Stimulated activated CD4-positive, alpha-beta T cell treated with anti-CD3 and anti-CD28 coated beads, TNF-alpha, amount 100 ng/mL, for 4 hours (primary cell): ENCODE results near the gene CLPSL1.

Experiments
- DNase-seq, 3 experiments: peaks; one replicate each; pipeline ENCODE4 v3.0.0-alpha.2; 2020; ENCODE audit warnings: low read depth in 3 of 3

The CLPSL1 gene

DNA sequence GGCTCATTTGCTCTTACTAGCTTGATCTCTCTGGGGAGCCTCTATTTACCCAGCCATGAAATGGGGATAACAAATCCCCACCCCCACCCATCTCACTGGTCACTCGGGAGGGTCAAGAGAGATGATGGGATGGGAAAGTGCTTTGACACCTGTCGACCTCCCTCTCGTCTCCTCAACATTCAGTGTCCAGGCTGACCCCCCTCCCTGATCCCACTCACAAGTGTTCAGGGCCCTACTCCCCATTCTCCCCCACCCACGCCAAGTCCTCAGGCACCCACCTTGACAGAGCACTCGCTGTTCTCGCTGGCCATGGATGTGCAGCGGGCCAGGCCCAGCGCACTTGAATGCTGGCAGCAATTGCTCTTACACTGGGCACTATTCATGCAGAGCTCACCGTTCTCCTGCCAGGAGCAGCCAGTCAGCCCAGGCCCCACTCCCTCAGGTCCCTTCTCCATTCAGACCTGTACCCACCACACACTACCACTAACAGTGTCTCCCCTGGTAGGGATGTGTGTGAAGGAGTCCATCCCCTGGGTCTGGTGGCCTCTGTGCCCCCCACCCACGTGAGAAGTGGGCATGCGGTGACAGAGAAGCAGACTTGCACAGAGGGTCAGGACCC, 14.7 kb downstream of the CLPSL1 start:
- DNase-seq, result no peak

DNA sequence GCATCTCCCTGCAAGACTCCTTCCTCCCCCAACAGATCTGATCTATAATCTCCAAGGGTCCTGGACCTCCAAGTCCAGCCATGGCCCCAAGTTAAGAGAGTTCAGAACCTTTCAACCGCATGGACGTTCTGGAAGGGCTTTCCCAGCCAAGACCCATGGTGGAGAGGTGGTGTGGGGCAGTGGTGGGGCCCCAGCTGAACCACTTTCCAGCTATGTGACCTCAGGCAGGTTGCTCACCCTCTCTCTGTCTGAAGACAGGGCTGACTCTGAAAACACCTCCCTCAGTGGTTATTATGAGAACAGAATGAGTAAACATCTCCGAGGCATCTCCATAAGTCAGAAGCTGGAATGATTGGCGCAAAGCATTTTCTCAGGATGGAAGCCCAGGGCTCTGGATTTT, 15.4 kb downstream of the CLPSL1 start:
- DNase-seq, result no peak

DNA sequence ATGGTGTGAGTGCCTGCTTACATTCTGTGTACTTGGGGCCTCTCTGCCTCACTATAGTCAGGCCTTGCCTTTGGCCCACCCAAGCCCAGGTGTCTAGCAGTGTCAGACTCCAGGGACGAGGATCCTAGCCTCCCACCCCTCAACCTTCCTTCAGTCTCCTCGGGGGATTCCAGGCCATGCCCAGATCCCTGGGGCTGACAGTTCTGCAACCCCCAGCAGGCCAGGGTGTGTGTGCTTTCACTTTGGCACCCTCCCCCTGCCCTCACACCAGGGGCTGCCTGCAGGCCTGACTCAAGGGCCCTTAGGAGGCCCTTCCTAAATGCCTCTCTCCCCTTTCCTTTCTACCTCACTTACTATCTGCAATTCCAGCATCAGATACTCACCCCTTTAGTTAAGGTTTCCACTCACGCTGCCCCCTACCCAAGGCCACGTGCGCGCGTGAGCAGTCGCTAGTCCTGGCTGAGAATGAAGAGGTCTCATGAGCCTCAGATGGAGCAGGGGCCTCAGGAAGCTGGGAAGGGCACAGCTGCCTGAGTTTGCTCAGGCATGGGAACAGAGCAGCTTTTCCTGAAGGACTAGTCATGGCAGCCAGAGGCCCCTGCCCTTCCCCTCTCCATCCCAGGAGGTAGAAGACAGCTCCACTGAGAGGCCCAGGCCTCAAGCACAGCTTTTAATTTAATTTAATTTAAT, 17.2 kb downstream of the CLPSL1 start:
- DNase-seq, result no peak

- DNase-seq, result no peak
These were observed 17.9 kb downstream of the CLPSL1 start for GRCh38 chr6:35798706-35799105.

- no peak for DNase-seq
These were observed 20.3 kb downstream of the CLPSL1 start for GRCh38 chr6:35801148-35801547.

- peak in 1 of 3 experiments; percentile 14 for DNase-seq
These were observed 24.3 kb downstream of the CLPSL1 start, which contains the start of gene LHFPL5 for GRCh38 chr6:35804996-35805736. TSS of gene LHFPL5 (plus strand) at chr6:35805352. CDS start at chr6:35805671, 319 bp downstream.

- DNase-seq, result no peak
These were observed 27.9 kb downstream of the CLPSL1 start for GRCh38 chr6:35808688-35809087.

DNA sequence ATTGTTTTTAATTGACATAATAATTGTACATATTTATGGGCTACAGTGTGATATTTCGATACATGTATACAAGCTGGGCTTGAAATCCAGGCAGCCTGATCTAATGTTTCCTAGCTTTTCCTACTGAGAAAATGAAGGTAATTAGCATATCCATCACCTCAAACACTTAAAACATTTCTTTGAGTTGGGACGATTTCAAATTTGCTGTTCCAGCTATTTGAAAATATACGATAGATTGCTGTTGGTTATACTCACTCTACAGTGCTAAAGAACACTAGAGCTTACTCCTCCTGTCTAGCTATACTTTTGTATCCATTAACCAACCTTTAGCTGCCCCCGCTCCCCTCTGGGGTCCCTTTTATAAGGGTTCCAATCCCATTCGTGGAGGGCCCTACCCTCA, 29.0 kb downstream of the CLPSL1 start:
- DNase-seq, result no peak

DNA sequence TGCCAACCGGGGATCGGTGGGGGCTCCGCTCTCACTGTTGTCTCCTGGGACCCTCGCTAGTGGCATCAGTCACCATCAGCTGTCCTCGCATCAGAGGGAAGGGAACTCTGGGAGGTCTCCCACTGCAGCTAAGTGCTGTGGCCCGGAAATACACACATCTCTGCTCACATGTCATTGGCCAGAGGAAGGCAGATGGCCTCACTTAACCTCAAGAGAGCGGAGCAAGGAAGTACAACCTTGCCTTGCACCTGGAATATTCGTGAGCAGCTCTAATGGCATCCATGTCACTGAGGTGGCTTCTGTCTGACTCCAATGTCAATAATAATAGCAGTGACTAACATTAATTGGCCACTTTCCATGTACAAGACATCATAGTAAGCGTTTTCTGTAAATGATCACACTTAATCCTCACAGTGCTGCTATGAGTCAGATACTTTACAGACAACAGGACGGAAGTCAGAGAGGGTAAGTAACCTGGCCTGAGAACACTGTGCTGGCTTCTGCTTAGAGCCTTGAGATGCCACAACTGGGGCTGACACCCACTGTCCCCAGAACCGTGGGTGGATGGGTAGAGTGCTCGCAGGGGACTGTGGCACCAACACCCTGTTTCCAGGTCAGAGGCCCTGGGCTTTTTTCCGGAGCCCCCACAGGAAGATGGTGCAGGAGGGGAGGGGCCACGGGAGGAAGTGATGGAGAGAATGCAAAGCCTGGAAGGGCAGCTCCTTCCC, 30.3 kb downstream of the CLPSL1 start:
- DNase-seq, result no peak

GRCh38 chr6:35811699-35811995, 30.8 kb downstream of the CLPSL1 start:
- no peak for DNase-seq

DNA sequence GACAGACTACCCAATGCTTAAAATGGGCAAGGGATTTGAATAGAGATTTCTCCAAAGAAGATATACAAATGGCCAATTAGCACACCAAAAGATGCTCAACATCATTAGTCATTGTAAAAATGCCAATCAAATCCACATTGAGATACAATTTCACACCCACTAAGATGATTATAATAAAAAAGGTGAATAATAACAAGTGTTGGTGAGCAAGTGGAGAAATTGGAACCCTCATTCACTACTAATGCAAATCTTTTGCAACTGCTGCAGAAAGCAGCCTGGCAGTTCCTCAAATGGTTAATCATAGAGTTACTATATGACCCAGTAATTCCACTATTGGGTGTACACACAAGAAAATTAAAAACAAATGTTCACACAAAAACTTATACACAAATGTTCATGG, 36.7 kb downstream of the CLPSL1 start:
- DNase-seq, result no peak

GRCh38 chr6:35823601-35824000, 42.8 kb downstream of the CLPSL1 start:
- DNase-seq, result no peak

DNA sequence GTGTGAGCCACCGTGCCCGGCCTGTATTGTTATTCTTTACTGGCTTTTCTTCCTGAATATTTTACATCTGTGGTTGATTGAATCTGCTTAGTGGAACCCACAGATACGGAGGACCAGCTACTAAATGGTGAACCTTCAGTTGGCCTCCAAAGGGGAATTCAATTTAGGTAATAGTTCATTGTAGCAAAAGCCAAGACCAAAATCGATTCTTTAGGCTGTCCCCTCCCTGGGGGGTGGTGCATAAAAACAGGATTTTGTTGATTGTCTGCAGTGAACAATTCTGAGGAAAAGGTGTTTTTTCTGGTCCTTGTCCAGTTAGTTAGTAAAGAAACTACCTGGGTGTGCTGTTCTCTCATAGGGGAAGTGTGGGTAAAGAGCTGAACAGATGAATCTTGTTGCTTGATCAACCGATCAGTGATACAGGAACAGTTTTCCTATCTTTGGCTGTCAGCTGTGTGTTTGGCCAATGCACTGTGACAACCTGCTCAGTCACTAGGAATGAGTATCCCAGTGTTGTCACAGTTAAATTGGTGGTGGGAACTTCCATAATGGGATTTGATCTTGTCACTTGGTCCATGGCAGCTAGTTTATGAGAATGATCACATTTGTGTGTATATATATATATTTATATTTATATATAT, 43.9 kb downstream of the CLPSL1 start:
- no peak for DNase-seq

DNA sequence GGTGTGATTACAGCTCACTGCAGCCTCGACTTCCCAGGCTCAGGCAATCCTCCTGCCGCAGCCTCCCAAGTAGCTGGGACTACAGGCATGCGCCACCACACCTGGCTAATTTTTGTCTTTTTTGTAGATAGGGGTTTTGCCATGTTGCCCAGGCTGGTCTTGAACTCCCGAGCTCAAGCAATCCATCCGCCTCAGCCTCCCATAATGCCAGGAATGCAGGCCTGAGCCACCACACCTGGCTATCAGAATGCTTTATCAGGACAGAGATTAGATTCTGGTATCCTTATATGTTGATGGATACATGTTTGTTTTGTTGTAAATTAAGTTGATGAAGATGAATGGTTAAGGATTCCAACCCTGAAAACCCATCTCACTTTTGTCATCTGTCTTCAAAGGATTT, 48.5 kb downstream of the CLPSL1 start:
- DNase-seq, result no peak

DNA sequence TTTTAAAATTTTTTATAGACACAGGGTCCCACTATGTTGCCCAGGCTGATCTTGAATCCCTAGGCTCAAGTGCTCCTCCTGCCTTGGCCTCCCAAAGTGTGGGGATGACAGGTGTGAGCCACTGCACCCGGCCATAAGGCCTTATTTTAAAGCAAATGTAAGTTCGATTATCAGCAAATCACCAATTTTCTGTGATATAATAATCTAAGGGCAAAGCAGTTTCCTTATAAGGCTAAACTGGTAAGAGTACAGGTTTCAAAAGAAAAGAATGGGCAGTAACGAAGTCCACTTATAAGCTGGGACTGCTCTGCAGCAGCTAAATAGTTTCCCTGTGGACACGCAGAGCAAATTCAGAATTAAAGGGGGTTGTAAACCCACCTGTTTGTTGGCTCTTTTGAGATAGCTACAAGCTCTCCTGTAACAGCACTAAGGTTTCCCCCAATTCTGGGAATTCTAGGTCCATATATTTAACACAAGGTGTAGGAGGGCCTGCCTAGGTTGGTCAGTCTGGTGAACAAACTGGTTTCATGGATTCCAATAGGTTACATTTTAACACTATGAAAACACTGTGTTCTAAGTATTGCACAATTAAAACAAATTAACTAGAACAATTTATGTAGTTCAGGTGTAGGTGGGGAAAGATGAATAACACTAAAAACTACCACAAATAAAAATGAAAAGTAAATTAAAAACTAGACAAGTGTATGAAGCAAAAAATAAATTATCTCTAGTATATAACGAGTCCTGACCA, 50.6 kb downstream of the CLPSL1 start:
- DNase-seq, result no peak

DNA sequence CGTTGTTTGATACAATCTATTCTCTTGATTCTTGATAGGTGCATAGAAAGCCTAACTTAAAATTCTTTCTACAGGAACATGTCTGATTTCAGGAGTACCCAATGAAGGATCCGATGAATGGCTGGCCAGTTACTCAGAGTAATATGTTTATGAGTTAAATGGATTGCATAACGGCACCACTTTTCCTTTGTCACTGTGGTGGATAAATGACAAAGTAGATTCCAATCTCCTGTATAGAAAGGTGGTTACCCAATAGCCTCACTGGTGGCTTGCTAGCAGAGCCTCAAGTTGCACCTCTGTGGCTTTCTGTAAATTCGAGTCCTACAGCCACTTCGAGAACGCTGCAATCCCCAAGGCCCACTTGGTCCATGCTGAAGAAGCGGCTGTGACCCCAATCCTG, 52.7 kb downstream of the CLPSL1 start:
- DNase-seq, result no peak
